A172 (cell line): ENCODE data around the gene STAC. TPM values are rescaled to one million over a fixed set of nuclear protein-coding genes. Genes with fewer than 3 reads are reported as not detected.
"Not testable (repeated sequence)": the region's sequence is repeated elsewhere in the genome, so short reads cannot be mapped to it uniquely, and the experiment has no call there.

ENCODE experiments used
- DNase-seq: peaks from one replicate; pipeline ENCODE4 v3.0.0-alpha.2; 2015; ENCODE audit warnings: low spot score
- total RNA-seq: library from RNA; depleted of rRNA; stranded (reverse); fragments of >200 nt; shearing (Covaris generic); gene quantifications from 2 replicates; pipeline ENCODE4 v1.2.3, GENCODE V29; 2014

Gene STAC
- total RNA-seq, 1 experiment from 2014 or later, result 1.2 TPM

DNA sequence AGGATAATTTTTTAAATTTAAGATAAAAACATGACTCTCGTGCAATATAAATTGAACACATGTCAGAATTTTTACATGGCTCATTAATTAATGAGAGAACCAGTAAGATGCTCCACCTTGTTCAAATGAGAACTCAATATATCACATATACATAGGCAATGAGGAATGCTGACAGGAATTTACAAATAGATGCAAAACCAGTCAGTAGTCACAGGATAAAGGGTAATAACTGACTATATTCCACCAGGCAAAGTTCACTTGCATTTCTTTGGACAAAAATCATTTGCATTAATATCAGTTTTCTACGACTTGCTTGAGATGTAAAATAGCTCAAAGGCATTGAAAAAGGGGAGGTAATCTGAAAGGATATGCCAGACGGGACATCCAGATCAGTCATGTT lies 139.4 kb downstream of the STAC start:
- DNase-seq, result no peak

DNA sequence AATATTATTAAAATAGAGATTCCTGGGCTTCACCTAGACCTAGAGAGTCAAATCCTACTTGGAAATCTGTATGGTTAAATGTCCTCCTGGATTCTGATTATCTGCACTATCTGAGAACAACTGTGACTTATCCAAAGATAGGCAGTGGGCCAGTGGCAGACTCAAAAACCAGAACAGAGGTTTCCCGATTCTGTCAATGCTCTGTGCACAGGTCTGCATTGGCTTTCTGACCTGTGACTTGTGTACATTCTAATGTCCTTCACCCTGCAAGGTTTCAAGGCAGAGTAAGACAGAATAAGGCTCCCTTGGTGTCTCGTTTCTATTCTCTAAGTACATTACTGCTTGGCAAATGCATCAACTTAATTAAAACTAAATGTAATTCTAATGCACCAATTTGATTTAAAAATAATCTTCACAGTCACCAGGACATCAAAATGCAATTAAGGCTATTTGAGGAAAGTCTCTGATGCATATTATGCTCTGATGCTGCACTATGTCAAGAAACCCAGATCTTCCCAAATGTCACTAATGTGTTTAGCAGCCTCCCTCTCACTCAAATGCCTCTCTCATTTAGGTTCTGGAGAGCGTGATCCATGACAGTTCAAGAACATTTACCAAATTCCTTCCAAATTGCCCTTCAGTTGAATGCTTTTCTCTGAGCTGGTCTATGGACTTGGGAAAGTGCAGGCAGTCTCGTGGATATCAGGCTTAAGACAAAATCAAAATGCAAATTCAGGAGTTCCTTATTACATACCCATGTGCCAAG lies 140.1 kb downstream of the STAC start:
- DNase-seq, result no peak

DNA sequence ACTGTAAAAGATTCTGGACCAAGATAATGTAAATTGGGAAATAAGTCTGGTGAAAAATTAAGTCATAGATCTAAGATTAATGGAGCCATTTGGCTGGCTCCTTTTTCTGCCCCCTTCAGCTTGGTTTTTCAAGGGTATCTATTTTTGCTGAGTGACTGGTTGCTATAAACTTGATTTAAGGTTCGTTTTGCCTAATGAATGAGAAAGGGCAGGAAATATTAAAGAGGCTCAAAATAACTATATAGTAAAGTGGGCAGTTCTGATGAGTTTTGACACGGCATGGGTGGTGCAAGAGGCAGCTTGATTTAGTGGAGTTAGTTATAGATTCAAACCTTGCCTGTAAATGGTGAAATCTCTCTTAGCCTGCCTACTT lies 140.7 kb downstream of the STAC start:
- DNase-seq, result no peak

DNA sequence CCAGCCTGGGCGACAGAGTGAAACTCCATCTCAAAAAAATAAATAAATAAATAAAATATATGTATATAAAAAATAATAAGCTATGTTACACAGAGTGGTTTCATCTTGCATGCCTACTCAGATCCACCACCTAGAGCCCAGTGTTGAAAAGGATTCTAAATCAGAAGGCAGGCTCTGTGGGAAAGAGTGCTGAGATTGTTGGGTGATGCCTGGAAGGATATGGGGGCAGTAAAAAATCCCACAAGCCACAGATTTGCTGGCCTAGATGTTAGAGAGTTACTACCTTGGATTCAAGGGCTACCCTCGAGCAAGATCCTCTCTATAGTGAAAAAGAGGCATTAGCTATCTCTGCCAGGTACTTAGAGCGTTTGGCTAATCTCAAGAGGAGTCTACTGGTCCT lies 144.3 kb downstream of the STAC start:
- DNase-seq, result peak; percentile 22

DNA sequence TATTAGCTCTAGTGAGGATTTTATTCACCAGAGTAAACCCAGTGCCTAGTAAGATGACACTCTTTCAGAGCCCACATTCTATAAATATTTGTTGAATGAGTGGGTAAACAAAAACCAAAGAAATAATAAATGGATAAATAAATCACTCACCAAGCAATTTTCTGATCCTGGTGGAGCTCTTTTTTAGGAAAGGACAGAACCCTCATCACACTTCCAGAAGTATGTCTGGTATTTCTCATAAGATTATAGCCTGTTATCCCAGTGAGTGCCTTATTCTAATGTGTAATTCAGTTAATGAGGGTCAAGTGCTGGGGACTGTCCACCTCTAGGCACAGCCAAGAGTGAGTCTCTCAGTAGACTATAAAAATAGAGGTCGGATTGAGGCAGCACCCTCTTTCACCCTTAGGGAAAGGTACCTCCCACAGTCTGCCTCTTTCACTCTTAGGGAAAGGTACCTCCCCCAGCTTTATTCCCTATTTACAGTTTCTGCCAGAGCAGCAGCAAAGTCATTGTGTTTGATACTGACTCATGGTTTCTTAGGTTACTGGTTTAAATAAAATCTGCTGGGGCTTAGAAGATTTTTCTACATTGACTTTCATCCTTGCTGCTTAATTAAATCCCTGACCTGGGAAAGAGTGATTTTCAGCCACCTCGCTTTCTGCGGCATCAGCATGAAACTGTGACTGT lies 145.0 kb downstream of the STAC start:
- DNase-seq, result peak; percentile 73

DNA sequence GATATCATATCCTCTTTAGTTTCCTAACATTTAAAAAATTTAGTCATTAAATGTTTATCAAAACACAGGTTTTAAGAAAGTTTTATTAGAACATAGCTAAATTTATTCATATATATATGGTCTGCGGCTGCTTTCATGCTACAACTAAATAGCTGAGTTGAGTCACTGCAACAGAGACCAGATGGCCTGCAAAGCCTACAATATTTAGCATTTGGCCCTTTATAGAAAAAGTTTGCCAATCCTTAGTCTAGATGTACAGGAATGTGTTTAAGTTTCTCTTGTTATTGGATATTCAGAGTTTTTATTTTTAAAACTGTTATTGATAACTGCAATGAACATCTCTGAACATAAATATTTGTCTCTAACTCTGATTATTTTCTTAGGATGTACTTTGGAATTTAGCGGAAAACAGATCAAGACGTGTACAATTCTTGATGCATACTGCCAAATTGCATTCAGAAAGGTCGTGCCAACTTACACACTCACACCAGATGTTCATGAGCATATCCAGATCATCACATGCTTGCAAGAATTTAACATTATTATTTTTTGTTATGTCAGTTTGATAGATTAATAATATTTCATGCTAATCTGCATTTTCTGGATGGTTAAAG lies 157.9 kb downstream of the STAC start:
- DNase-seq, result no peak

DNA sequence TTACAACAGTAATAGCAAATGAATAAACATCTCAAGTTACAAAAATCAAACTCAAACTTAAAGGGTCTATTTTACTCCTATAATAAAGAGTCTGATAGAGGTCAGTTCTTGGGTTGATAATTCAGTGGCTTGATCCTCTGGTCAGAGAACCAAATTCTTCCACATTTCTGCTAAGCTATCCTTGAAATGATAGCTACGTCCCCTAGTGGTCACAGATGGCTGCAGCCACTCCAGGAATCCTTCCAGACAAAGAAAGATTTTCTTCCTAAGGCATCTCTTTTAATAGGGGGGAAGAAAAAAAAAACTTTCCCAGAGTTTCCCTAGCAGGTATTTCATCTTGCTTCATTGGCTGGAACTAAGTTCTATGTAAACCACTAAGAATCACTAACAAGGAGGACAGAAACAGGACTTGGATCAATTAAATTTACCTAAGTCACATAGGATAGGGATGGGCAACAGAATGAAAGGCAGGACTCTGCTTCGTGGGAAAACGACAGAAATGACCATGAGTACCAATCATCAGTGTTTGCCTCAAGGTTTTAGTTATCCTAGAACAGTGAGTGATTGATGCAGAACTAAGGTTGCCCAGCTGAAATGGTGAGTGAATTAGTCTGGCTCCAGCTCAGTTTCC lies 160.7 kb downstream of the STAC start:
- DNase-seq, result peak; percentile 46

DNA sequence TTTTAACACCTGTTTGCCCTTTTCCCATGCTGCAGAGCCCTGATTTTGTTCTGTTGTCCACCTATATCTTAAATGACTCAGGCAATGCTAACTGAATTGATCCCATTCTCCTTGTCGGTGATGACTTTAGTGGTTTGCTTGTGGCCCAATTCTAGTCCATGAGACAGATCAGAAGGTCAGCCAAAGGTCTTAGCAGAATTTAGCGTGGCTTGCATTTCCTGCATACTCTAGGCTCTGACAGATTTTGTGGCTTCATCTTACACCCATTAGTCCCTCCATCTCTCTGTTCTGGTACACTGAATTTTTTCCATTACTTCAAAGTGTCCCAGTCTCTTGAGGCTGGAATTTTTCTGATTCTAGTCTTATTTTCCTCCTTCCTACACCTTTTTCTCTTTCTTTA lies 161.9 kb downstream of the STAC start:
- DNase-seq, result no peak

DNA sequence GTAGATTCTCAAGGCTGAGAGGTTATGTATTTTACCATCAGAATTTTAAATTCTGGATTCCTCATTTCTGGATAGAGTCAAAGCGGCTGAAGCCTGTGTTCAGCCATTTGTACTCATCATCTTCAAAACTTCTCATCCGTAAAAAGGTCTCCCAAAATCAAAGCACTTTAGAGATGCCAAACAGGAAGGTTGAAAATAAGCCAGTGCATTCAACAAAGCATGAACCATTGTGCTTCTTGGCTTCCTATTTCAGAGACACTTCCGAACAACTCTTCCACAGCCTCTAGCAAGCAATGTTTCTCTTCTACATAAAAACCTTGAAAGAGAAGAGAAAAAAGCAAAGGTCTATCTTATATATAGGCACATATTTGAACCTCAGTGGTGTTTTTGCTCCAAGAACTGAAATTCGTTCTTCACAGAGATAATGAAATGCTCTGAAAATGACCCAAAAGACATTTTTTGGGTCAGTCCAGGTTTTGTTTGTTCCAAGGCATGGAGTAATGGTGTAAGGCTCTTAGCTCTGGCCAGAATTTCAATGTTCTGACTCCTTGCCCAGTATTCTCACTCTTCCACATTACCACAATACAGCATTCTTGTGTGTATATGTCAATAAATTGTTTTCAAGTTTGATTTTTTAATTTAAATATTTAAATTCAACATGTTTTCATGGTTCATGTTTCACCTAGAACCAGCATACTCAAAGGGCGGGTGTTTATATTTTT lies 163.1 kb downstream of the STAC start:
- DNase-seq, result no peak

DNA sequence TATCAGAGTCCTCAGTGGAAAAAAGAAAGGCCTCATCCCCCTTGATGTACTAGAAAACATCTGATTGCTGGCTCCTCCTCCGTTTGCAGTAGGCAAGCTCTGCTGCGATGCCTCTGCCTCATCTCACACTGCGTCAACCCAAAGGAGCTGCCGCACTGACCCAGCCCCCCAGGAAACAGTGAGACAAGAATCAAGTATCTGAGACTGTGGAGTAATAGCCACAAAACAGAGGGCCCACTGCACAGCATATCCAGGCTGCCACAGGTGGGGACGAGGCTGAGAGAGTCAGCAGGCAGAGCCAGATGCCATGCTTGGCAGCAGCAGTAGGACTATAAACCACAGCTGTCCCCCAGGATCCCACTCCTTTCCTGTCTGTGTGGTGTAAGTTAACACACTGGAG lies 165.9 kb downstream of the STAC start:
- no peak for DNase-seq

DNA sequence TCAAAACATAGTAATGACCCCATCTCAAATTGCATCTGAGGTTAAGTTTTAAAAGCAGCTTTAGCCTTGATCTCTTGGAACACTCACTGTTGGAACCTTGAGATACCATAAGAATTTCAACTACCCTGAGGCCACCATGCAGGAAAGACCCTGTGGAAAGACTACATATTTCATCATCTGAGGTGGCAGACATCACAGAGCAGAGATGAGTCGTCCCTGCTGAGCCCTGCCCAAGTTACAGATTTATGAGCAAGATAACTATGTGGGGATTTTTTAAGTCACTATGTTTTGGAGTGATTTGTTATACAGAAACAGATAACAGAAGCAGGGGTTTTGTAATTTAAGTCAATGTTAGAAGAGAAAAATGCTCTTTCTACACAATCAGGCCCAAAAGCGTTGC lies 168.4 kb downstream of the STAC start:
- DNase-seq, result peak; percentile 58

DNA sequence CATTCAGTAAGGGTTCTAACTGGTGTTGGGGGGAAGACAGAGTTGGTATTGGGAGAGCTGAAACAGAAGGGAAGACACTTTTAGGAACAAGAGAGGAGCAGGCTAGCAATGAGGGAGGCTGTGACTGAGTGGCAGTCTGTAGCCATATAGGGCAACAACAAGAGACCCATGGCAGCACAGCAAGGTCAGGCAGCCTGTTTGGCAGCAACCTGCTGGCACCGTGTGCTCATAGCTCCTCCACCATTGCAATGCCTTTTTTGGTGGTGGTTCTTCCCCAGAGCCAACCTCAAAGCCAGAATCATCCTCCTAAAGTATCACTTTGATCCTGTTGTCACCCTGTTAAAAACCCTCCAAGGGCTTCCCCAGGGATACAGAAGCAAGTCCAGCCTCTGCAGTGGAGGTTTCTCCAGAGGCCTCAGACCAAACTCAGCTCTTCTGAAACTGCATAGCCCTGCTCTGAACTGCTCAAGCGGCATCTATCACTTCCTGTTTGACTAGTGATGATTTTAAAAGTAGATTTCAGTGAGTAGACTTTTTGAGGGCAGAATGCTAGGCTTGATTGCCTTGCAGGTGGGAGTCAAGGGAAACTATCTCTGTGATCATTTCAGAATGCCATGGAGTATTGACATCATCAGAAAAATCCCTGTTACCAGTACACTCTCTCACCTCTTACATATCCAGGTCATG lies 176.9 kb downstream of the STAC start:
- no peak for DNase-seq

DNA sequence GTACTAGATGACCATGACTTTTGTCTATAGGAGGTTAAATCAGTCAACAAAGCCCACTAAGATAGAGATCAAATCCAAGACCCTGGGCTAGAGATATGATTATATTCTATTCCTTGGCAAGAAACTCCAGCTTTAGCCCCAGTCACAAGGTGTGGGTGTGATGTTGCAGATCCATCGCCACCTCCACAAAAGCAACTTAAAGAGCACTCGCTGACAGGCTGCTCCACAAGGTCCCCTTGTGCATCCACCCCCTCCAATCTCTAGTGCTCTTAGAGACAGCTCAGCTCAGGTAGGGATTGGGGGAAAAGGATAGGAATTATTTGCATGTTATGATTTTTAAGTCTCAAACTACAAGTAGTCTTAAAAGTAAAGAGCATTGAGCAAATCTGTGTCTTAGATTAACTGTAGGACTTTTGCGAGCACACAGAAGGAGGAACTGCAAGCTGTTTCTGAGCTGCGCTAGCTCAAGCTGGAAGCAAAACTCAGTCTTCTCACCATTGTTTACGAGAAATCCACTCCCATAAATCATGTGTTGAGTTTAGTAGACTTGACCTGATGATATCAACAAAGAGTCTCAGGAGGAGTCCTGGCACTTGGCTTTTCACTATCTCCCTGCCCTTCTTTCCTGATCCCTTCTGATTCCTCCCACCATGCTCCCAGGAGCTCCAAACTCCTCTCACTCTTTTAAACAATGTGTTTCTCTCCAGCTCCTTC lies 177.6 kb downstream of the STAC start:
- no peak for DNase-seq

DNA sequence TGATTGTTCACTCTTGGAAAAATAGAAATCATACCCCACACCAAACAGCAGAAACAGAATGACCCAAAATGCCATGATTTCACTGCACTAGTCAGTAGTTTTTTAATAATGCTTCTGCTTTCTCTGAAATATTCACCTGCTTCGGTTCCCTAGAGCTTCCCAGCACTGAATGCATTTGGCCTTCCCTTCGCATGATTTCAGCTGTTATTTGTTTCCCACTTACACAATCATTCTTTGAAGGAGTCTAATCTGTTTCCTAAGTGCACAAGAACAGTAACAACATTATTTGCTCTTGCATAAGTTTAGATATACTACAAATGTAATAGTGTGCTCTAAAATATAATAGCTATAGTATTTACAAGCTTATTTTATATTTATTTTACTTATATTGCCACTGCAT lies 178.7 kb downstream of the STAC start:
- no peak for DNase-seq

DNA sequence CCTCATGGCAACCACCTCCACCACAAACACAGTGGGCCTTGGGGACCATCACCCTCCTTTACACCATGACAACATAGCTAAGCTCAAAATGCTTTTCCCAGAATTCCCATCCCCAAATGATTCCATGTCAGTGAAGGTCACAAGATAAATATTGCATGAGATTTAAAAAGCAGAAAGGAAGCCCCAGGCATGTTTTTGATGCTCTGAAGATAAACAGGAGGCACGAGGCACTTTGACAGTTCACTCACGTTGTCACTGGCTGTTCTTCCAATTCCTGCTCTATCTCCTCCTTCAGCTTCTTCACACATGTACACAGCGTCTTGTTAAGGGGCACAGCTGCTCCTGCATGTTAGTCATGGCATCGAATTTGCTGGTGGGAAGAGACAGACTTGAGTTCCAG lies 180.4 kb downstream of the STAC start:
- no peak for DNase-seq

DNA sequence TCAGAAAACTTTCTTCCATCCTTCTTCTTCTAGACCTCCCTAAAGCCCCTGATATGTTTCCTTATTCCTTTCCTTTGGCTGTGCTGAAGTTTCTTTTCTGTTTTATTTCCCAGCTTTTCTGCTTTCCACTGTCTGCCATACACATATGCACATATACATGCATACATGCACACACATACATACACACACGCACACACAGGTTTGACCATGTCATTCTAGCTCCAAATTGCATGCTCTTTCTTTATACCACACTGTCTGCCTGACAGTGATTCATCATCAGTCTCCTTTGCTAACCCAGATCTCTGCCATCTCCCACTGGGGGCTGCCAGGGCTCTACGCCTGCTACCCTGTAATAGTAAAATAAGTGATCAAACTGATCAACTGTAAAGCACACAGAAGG lies 181.3 kb downstream of the STAC start:
- DNase-seq, result no peak

DNA sequence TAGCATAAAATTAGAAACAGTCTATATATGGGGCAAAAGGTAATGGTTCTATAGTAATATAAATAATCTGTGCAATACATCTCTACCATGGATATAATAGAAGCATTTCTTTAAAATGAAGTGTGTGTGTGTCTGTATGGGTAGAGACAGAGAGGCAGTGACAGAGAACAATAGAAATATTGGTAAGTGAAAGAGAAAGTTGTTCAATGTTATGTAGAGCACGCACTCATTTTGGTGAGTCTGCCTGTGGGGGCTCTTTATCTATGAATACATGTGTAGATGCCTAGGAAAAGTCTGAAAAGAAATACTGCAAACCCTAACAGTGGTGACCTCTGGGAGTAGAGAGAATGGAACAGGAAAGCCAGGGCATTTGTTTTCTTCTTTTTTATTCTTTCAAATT lies 182.6 kb downstream of the STAC start:
- no peak for DNase-seq

DNA sequence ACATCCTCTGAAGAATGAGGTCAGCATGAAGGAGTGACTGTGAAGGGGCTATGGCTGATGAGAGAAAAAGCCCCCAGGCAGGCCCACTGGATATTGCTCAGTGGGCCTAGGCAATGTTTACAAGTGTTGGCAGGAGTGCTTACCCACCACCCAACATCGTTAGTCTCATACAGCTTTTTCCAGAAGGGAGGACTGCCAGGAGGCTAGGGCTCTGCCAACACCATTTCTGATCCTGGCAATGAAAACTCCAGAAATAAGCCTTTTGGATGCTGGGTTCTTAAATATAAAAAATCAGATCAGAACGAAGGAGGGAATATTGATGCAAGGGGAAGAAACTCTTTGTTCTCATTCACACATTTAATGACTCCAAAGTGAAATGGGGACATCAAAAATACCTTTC lies 194.9 kb downstream of the STAC start:
- no peak for DNase-seq

DNA sequence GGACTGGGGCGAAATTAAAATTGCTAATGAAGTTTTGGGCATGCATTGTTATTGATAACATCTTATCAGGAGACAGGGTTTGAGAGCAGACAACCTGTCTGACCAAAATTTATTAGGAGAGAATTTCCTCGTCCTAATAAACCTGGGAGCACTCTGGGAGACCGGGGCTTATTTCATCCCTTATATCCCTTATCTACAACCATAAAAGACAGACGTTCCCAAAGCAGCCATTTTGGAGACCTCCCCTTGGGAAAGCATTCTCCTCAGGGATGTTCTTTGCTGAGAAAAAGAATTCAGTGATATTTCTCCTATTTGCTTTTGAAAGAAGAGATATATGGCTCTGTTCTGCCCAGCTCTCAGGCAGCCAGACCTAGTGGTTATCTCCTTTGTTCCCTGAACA lies 198.1 kb downstream of the STAC start:
- not testable (repeated sequence) for DNase-seq

DNA sequence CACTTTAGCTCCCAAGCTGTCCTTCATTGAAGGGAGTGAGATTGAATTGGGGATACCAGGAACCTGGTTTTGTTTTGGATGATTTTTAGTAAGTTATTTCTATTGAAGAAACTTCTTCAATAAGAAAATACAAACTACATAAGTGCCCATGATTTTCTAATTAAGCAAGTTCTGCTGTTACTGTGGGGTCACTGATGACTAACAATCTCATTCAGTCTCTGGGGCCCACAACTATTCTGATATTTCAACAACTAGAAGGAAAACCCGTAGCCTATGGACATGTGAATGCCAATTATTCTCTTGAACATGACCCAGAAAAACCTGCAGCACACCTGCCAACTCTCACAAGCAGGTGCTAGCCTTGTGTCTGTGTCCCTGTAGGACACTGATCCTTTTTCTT lies 199.4 kb downstream of the STAC start:
- no peak for DNase-seq

DNA sequence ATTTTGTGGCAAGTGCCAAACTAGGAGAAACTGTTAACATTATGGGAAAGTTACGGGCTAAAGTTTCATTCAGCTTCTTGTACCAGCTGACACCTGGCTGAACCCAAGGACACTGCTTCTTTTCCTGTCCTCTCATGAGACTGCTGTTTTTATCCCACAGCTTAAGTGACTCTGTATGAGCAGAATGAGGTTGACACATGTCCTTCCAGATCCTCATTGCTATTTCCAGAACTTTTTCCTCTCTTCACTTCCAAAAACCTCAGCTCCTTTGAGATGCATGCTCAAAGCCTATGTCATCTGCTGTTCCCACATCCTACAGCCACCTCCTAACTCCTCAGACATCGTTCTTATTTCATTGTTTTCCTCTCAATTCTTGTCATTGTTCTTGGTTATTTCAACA lies 200.4 kb downstream of the STAC start:
- DNase-seq, result no peak
